Adipocyte (in vitro differentiated cells): ENCODE data around the gene LSR.

Experiments used
- DNase-seq: peaks from one replicate; pipeline ENCODE4 v3.0.0-alpha.2; 2015; ENCODE audit warnings: low read depth
- H3K27me3 ChIP-seq: replicated peaks from 2 replicates; pipeline ENCODE4 v1.7.0; 2013; ENCODE audit warnings: mild to moderate bottlenecking, low read length, moderate library complexity; ENCODE audit not compliant: control insufficient read depth, insufficient read depth
- H3K36me3 ChIP-seq: 2 replicates; pipeline ENCODE4 v1.7.0; 2013; ENCODE audit warnings: low read length, mild to moderate bottlenecking, moderate library complexity; ENCODE audit not compliant: control insufficient read depth, insufficient read depth, severe bottlenecking
- H3K4me1 ChIP-seq: 2 replicates; pipeline ENCODE4 v1.7.0; 2013; ENCODE audit warnings: mild to moderate bottlenecking, low read length, moderate library complexity; ENCODE audit not compliant: control insufficient read depth, insufficient read depth
- H3K4me3 ChIP-seq: 2 replicates; pipeline ENCODE4 v1.7.0; 2013; ENCODE audit warnings: mild to moderate bottlenecking, low read length, moderate library complexity
- H3K9ac ChIP-seq: 2 replicates; pipeline ENCODE4 v1.7.0; 2013; ENCODE audit warnings: mild to moderate bottlenecking, low read length, moderate library complexity
- H3K9me3 ChIP-seq: 2 replicates; pipeline ENCODE4 v1.7.0; 2013; ENCODE audit warnings: mild to moderate bottlenecking, low read length, moderate library complexity; ENCODE audit not compliant: control insufficient read depth

Gene LSR

GRCh38 chr19:35211545-35212230 is 37.1 kb upstream of the LSR start:
- H3K4me1 ChIP-seq: peaks cover 10% of the 10 kb centered on the region
- no peak for DNase-seq
- H3K9me3 ChIP-seq: no peaks in the 10 kb centered on the region
- H3K27me3 ChIP-seq: peaks cover 3% of the 10 kb centered on the region
- H3K4me3 ChIP-seq: no peak overlapping the region
- H3K36me3 ChIP-seq: no peaks in the 10 kb centered on the region
- H3K9ac ChIP-seq: no peak overlapping the region

GRCh38 chr19:35212241-35212640 is 36.6 kb upstream of the LSR start:
- Histone ChIP-seq H3K4me3 (no peak overlapping the region), H3K4me1 (peaks cover 10% of the 10 kb centered on the region), H3K27me3 (peaks cover 3% of the 10 kb centered on the region), H3K9me3 (peaks cover 5% of the 10 kb centered on the region), H3K36me3 (no peaks in the 10 kb centered on the region), H3K9ac (no peak overlapping the region)
- no peak for DNase-seq

GRCh38 chr19:35213663-35214632 is 34.9 kb upstream of the LSR start:
- peak; percentile 40 for DNase-seq
- Histone ChIP-seq H3K27me3 (peaks cover 3% of the 10 kb centered on the region), H3K36me3 (no peaks in the 10 kb centered on the region), H3K9ac (no peak overlapping the region), H3K9me3 (peaks cover 6% of the 10 kb centered on the region), H3K4me3 (no peak overlapping the region), H3K4me1 (peaks cover 10% of the 10 kb centered on the region)

- H3K4me1 ChIP-seq: peaks cover 10% of the 10 kb centered on the region
- no peaks in the 10 kb centered on the region for H3K36me3 ChIP-seq
- DNase-seq: no peak
- H3K9me3 ChIP-seq: peaks cover 6% of the 10 kb centered on the region
- peaks cover 6% of the 10 kb centered on the region for H3K27me3 ChIP-seq
- no peak overlapping the region for H3K9ac ChIP-seq
- H3K4me3 ChIP-seq: no peak overlapping the region
These were observed 33.9 kb upstream of the LSR start for GRCh38 chr19:35214766-35215422.

GRCh38 chr19:35216016-35216832 is 32.6 kb upstream of the LSR start:
- no peaks in the 10 kb centered on the region for H3K36me3 ChIP-seq
- H3K9me3 ChIP-seq: peaks cover 6% of the 10 kb centered on the region
- H3K27me3 ChIP-seq: peaks cover 9% of the 10 kb centered on the region
- DNase-seq: no peak
- H3K4me3 ChIP-seq: no peak overlapping the region
- no peak overlapping the region for H3K9ac ChIP-seq
- peaks cover 10% of the 10 kb centered on the region for H3K4me1 ChIP-seq

- Histone ChIP-seq H3K9ac (no peak overlapping the region), H3K4me3 (no peak overlapping the region), H3K27me3 (peaks cover 6% of the 10 kb centered on the region), H3K36me3 (no peaks in the 10 kb centered on the region), H3K9me3 (peaks cover 6% of the 10 kb centered on the region), H3K4me1 (peaks cover 10% of the 10 kb centered on the region)
- DNase-seq: no peak
These were observed 31.8 kb upstream of the LSR start for GRCh38 chr19:35216833-35217648.

GRCh38 chr19:35217649-35217990 is 31.2 kb upstream of the LSR start:
- peaks cover 8% of the 10 kb centered on the region for H3K9me3 ChIP-seq
- no peak overlapping the region for H3K9ac ChIP-seq
- H3K27me3 ChIP-seq: peaks cover 6% of the 10 kb centered on the region
- H3K4me3 ChIP-seq: no peak overlapping the region
- no peak for DNase-seq
- H3K36me3 ChIP-seq: no peaks in the 10 kb centered on the region
- peaks cover 10% of the 10 kb centered on the region for H3K4me1 ChIP-seq

- H3K4me3 ChIP-seq: no peak overlapping the region
- H3K27me3 ChIP-seq: peaks cover 6% of the 10 kb centered on the region
- H3K36me3 ChIP-seq: no peaks in the 10 kb centered on the region
- peaks cover 5% of the 10 kb centered on the region for H3K4me1 ChIP-seq
- H3K9ac ChIP-seq: no peak overlapping the region
- no peak for DNase-seq
- peaks cover 17% of the 10 kb centered on the region for H3K9me3 ChIP-seq
These were observed 29.8 kb upstream of the LSR start for GRCh38 chr19:35219008-35219407.

GRCh38 chr19:35220315-35220921 is 28.4 kb upstream of the LSR start:
- Histone ChIP-seq H3K4me1 (no peaks in the 10 kb centered on the region), H3K9me3 (peaks cover 17% of the 10 kb centered on the region), H3K36me3 (no peaks in the 10 kb centered on the region), H3K9ac (no peak overlapping the region), H3K4me3 (no peak overlapping the region), H3K27me3 (peaks cover 14% of the 10 kb centered on the region)
- DNase-seq: no peak
